Fibroblast of skin of right biceps (primary cell): ENCODE measurements around the gene AQP6.

Experiments
- DNase-seq: peaks from one replicate; pipeline ENCODE4 v3.0.0-alpha.2; 2013

The AQP6 gene

DNA sequence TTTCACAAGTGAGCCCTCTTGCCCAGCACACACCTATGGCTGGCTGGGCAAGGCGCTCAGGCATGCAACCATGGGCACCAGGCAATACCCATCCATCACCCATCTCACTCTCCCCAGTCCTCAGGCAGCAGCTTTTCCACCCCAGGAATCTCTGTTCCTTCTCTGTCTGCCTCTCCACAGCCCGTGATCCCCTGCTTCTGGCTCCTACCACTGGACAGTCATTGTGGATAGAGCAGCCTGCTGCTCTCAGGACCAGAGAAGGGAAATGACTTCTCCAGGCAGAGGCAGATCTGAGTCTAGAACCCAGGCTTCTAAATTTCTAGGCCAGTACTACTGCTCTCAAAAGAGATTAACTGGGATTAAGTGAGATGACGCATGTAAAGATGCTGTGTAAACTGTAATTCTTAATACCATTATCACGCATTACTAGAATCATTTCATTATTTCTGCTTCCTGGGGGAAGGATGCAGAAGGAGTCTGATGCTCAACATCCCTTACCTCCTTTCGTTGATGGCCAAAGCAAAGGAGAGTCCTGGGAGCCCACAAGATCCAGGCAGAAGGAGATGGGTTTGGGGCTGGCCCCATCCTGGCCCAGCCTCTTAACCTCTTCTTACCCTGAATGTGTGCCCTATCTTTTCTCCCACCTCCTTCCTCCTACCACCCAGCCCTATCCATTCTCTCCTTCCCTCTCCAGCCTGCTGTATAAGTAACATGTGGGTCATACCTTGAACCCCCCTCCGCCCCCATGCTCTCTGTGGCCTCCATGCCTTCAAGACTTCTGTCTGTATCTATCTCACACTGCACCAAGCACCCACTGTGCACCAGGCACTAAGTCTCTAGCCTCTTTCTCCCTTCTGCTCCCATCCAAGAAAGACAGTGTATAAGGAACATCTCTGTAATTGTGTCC is 15.8 kb upstream of the AQP6 start:
- no peak for DNase-seq

DNA sequence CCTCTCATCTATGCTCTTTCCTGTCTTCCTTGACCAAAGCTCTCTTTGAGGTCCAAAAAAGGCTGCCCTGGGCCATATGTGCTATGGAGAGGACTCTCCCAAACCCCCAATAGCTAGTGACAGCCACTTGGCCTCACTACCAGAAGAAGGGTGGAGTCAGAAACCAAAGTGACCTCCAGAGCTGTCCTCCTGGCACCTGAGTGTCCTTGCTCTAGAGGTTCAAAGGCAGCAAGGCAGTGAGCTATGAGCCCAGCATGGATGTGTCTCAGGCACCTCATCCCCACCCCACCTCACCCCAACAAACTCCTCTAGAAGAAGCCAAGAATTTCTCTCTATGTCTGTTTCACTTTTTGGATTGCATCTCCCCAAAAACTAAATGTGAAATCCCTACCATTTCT is 15.2 kb upstream of the AQP6 start:
- no peak for DNase-seq

DNA sequence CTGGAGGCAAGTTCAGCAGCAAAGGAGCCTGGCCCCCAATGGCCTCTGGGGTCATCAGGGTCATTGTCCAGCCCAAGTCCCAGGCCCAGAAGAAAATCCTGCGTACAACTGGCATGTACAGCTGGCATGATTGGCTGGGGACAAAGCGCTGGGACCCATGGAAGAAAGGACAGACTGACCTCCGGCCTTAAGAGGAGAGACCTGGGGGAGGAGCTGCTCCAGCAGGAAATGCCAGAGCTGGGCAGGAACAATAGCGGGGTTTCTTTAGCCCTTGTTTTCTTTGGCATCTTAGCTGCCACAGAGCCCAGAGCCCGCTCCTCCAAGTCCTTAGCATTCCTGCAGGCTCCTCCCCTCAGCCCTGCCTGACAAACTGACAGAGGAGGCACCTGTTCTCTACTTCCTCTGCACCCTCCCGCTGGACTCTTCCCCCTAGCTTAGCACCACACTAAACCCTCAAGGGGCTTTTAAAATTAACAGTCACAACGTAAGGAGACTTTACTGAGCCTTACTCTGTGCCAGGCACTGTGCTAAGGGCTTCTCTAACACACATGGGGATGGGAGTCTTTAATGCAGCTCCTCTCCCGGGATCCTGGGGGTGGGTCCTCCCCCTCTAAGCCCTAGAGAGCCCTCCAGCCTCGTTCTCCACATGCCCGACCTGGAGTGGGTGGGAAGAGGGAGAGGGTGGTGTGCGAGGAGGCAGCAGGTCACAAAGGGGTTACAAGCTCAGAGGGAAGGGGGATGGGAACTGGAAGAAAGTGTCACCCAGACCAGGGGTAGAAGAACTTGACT is 12.9 kb upstream of the AQP6 start:
- DNase-seq: no peak

DNA sequence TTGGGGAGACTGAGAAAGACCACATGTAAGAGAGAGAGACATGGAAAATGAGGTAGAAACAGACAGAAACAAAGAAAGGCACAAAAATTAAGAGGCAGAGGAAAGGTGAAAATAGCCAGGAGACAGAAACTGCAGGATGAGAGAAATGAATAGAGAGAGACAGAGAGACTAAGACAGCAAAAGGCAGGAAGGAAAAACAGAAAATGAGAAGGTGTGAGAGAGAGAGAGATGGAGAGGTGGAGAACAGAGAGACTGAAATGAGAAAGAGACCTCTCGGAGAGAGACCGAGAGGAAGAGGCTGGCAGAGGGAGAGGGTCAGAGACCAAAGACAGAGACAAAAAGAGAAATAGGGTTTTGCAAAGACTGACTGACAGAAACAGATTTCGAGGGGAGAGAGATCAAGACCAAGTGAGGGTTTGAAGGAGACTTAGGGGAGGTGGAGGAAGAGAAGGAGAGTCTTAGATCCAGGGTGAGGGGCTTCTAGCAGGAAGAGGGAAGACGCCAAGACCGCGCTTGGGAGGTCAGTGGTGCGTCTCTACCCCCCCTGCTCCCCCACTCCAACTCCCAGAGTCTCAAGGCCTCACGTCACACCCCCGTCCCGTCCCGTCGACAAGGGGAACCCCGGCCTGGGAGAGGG is 12.2 kb upstream of the AQP6 start:
- no peak for DNase-seq

DNA sequence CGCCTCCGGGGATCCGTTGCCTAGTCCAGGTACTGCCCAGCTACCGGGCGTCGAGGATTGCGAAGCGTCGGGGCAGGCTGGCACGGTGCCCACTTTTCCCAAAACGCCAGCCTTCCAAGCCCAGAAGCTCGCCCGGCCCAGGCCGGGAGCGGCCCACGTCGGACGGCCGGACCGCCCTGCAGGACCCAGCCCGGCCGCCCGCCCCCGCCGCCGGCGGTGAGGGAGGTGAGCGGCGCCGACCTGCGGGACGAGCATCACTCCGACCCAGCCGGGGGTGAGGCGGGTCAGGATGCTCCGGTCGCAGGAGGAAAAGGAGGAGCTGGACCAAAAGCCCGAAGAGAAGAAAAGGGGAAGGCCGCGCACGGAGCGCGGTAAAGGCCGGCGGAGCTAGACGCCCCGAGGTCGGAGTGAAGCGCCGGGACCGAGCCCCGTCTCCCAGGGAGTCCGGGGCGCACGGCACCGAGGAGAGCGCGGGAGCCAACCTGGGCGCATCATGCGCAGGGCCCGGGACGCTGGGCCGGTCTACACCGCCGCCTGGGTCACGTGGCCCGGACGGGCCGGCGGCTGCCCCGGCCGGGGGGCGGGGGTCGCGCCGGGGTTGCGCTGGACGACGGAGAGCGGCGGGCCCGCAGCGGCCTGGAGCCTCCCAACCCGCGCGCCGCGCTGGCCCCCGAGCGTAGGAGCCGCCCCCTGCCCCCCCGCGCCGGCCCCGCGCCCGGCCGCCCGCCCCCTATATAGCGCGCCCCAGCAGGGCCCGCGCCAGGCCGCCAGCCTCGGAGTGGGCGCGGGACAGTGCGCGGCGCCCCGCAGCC is 11.4 kb upstream of the AQP6 start, which contains the start of gene AQP5:
AQP5 (plus strand) TSS at position 762 of the 812 bp plus-strand sequence. CDS start 146 bp downstream, outside the sequence.
- no peak for DNase-seq

DNA sequence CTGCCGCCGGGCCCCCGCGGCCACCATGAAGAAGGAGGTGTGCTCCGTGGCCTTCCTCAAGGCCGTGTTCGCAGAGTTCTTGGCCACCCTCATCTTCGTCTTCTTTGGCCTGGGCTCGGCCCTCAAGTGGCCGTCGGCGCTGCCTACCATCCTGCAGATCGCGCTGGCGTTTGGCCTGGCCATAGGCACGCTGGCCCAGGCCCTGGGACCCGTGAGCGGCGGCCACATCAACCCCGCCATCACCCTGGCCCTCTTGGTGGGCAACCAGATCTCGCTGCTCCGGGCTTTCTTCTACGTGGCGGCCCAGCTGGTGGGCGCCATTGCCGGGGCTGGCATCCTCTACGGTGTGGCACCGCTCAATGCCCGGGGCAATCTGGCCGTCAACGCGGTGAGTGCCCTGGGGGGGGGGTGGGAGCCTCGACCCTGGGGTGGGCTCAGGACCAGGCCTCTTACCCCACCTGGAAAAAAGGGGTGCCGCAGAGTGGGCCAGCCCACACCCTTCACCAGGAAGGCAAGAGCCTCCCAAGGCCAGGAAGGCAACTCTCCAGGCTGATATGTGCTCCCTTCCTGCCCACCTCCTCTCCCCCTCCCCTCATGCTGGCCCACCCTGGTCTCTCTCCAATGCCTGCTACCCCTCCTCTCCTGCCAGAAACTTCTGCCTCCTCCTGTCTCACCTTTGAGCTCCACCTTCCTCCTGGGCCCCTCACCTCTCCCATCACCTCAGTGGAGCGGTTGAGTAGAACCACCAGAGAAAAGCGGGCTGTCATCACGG is 10.6 kb upstream of the AQP6 start:
- DNase-seq: no peak

DNA sequence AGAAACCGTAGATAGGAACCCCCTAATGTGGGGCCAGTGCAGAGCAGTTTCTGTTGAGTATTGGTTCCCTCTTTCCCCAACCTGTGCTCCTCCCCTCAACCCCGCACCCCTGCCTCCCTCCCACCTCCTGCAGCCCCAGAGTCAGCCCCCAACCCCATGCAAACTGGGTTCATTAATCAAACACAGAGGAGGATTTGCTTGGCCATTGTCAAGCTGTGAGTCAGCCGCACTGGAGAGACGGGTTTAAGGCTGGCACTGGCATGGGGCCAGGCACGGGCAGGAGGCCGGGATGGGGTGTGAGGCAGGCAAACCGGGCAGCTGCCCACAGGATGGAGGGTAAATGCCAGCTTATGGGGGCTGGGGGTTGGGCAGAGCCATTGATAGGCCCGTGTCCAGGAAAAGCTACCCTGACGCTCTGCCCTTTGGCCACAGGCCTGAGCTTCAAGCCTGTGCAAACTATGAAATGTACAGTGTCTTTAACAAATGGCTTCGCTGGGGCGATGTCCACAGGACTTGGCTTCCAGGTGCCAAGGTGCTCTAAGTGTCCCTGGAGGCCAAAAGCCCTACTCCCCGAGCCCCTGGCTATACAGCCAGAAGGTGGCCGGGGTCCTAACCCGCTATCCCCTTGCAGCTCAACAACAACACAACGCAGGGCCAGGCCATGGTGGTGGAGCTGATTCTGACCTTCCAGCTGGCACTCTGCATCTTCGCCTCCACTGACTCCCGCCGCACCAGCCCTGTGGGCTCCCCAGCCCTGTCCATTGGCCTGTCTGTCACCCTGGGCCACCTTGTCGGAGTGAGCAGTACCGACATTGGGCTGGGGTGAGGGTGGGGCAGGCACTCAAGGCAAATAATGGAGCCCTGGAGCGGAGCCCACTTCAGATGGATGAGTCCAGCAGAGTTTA is 9.6 kb upstream of the AQP6 start:
- no peak for DNase-seq

DNA sequence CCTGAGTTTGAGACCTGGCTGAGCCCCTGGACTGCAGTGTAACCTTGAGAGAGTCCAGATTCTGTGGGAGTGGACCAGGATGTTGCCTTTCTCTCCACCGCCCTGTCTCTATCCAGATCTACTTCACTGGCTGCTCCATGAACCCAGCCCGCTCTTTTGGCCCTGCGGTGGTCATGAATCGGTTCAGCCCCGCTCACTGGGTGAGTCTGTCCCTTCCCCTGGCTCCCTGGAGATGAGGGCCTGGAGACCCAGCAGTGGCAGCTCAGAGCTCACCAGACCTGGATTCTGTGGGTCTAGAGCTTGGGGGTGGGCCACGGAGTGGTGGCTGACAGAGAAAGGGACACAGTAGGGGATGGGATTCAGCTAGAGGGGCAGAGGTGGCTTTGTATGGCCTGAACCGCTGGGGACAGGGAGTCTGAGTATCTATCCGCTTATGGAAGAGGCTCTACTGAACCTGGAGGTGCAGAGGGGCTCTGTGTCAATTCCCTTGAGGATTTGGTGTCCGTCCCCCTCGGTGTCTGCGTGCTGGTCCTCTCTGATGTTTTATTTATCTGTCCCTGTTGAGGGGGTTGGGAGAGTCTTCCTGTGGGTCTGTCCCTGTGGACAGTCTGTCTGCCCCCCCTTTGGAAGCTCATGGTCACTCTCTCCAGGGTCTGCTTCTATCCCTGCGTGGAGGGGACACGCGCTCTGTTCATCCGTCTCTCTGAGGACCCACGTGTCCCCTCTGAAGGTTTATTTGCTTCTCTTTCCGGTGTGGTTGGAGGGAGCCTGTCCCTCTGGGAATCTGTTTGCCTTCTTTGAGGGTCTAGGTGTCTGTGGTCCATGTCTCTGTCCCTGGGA is 8.6 kb upstream of the AQP6 start:
- DNase-seq: no peak

DNA sequence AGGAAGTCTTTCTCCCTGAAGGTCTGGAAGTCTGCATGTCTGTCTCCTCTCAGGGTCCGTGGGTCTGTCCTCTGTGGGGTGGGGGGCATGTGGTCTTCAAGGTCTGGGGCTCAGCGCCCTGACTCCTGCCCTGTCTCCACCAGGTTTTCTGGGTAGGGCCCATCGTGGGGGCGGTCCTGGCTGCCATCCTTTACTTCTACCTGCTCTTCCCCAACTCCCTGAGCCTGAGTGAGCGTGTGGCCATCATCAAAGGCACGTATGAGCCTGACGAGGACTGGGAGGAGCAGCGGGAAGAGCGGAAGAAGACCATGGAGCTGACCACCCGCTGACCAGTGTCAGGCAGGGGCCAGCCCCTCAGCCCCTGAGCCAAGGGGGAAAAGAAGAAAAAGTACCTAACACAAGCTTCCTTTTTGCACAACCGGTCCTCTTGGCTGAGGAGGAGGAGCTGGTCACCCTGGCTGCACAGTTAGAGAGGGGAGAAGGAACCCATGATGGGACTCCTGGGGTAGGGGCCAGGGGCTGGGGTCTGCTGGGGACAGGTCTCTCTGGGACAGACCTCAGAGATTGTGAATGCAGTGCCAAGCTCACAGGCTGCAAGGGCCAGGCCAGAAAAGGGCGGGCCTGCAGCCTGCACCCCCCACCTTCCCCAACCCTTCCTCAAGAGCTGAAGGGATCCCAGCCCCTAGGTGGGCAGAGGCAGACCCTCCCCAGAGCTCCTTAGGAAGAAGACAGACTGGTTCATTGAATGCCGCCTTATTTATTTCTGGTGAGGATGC is 7.7 kb upstream of the AQP6 start:
- DNase-seq: no peak

DNA sequence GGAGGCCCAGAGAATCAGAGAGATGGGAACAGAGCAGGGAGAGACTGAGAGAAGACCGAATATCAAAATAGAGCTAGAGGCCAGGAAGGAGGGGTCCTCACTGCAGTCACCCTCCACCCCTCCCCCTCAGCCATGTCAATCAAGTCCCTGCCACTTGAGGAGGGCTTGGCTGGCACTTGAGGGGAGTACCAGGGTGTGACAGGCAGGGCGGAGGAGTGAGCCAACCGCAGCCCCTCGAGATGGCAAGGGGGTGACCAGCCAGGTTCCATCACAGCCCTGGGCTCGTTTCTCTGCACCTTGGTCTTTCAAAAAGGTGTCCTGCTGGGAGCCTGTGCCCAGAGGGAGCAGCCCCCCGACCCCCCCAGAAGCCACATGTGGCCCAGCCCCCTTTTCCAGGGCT is 6.9 kb upstream of the AQP6 start:
- no peak for DNase-seq

DNA sequence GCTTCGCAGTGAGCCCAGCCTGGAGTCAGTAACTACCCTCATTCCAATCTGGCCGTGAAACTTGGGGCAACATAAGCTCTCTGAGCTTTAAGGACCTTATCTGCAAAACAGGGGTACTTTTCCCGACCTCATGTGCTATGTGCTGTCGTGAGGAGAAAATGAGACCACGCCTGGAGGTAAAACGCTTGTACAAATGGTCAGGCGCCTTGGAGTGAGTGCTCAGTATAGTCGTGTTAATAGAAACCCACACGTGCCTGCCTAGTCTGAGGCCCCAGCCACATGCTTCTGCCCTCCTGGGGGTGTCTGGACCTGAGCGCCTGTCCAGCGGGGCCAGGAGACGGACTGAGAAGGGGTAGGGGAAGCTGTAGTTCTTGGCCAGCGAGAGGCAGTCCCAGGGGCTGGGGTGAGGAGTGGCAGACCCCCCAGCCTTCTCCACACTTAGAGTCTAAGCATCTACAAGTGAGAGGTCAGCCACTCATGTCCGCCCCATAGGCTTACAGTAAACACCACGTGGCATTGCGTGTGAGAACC is 6.2 kb upstream of the AQP6 start:
- no peak for DNase-seq

DNA sequence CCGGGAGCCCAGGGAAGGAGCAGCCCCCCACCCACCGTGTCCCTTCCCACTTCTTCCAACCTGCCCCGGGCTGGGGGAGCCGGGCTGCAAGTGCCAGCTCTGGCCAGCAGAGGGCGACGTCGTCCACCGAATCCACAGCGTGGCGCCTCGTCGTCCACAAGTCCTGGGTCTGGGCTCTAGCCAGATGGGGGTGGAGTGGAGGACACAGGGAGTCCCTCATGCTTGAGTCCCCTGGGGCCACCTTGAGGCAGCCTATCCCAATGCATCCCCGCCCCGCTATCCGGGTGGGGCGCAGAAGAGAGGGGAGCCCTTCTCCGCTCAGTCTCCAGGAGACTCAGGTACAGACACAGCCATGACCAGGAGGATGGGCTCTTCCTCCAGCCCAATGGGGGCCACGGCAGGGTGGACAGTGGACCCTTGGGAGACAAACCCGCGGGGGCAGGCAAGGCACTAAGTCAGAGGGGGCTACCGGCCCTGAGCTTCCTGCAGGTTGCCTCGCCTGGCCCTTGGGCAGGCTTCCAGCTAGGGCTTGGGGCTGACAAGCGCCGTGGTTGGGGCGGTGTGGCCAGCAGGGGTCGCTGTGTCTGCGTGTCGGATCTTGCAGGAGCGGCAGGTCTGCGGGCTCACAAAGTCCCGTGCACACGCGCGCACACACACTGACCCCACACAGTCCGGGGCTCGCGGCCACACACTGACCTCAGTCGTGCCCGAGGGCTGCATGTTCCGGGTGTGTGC is 5.5 kb upstream of the AQP6 start:
- DNase-seq: peak; percentile 81

DNA sequence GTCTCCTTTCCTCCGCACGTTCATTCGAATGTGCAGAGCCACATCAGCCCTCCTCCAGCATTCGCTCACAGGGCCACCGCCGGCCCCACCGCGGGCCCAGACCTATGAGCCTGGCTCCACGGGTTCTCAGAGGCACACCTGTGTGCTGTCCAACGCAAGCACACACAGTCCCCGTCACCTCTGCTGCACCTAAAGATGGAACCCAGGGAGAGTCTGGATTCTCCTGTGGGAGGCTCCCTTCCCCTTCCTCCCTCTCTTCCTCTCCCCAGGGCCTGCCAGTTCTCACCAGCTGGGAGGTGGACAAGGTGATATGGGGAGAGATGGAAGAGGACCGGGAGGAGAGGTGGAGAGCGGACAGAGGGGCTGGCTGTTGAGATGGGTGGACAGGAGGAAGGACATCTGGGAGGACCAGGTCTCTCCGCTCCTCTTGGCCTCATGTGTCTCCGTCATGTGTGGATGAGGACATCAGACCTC is 4.9 kb upstream of the AQP6 start:
- DNase-seq: no peak

DNA sequence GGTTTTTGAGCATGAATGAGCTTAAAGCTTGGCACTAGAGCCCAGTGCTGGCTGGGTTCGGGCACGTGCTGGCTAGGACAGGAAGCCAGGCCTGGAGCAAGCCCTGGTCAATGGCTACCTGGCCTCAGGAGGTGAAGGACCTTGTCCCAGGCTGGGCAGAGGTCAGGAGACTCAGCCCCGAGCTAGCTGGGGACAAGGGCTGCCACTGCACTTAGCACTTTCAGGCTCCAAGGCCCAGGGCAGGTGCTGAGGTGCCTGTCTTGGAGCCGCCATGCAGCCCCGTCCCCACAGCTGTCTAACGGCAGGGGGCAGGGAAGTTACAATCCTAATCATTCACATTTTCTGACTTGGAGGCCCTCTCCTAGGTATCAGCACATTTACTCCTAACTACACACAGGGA is 4.3 kb upstream of the AQP6 start:
- DNase-seq: no peak

DNA sequence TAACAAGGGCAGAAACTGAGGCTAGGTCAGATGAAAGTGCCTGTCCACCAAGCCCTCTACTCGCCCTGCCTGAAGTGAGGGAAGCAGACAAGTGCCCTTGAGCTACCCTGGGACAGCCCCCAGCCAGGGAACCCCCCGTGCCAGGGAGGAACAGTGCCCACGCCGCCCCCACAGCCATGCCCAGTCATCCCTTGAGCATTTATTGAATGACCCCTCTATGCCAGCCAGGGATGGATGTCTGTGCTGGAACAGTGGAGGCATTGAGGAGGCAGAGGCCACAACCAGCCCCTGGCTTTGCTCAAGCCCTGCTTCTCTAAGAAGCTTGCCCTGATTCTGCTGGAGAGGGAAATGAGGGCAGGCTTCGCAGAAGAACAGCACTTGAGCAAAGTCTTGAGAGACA is 3.7 kb upstream of the AQP6 start:
- DNase-seq: no peak

DNA sequence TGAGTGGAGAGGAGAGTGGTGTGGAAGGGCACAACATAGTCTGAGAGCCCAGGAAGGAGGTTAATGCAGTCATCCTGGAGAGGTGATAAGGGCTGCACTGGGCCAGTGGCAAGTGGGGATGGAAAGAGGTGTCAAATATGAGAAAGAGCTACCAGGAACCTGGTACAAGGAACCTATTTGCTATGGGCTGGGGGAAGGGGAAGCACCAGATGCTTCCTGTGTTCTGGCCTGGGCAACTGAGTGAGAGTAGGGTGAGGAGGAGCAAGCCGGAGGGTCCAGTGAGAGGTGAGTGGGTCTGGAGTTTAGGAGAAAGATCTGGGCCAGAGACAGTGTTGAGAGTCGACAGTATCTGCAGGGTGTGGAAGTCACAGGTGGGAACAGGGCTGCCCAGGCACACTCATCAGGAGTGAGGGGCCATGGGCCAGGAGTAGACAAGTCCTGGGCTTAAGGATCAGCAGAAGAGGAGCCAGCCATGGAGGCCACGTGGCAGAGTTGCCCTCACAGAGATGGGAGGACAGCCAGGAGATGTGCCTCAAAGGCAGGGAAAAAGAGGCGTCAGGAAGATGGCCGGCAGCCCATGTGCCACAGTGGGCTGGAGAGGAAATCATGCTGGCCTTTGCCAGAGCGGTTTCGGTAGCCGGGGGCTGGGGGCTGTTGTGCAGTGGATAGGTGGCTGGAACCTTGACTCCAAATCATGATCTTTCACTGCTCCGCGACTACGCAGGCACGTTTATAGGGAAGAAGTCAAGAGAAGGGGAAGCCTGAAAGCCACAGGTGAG is 2.9 kb upstream of the AQP6 start:
- no peak for DNase-seq

DNA sequence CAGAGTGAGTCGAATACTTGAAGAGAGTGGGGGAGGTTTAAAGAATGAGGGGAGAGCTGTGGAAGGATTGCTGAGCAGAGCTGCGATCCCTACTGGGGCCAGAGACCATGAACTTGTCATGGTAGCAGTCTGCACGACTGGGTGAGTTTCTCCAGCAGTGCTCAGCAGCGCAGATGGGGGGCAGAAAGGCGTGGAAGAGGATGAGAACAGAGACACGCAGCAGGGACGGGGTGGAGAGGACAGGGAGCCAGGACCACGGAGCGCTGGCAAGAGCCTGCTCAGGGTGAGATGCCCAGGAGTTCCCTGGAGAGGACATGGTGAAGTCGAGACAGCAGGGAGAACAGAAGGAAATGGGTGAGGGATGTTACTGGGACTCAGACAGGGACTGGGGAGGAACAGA is 2.1 kb upstream of the AQP6 start:
- DNase-seq: no peak
